Memory B cell (primary cell): ENCODE measurements around the gene IL10.
"Not testable (repeated sequence)": the region's sequence is repeated elsewhere in the genome, so short reads cannot be mapped to it uniquely, and the experiment has no call there.

Experiments
- ATAC-seq: fragments of 150-1000 bp; cut with Tn5 transposase; 2 replicates; pipeline ENCODE4 v1.10.0; 2021; ENCODE audit warnings: low read depth, mild to moderate bottlenecking, moderate library complexity
- DNase-seq, 2 donors: peaks; one replicate each; pipeline ENCODE4 v3.0.0; 2022; ENCODE audit warnings: low spot score in 2 of 2
- H3K27ac Mint-ChIP-seq: one replicate; pipeline ENCODE4 v1.8.0; 2022; ENCODE audit warnings: mild to moderate bottlenecking, moderate library complexity, mixed read lengths
- H3K27me3 Mint-ChIP-seq: one replicate; pipeline ENCODE4 v1.8.0; 2022; ENCODE audit warnings: mixed read lengths
- H3K36me3 Mint-ChIP-seq: one replicate; pipeline ENCODE4 v1.8.0; 2022; ENCODE audit warnings: mild to moderate bottlenecking, mixed read lengths
- H3K4me1 Mint-ChIP-seq: one replicate; pipeline ENCODE4 v1.8.0; 2022; ENCODE audit warnings: mixed read lengths
- H3K4me3 Mint-ChIP-seq: one replicate; pipeline ENCODE4 v1.8.0; 2022; ENCODE audit warnings: mild to moderate bottlenecking, moderate library complexity, mixed read lengths
- H3K9me3 Mint-ChIP-seq: one replicate; pipeline ENCODE4 v1.8.0; 2022; ENCODE audit warnings: mixed read lengths

IL10 gene

GRCh38 chr1:206785182-206785765, 13.0 kb upstream of the IL10 start:
- H3K4me3 Mint-ChIP-seq: no peak overlapping the region
- no peaks in the 10 kb centered on the region for H3K27me3 Mint-ChIP-seq

GRCh38 chr1:206784471-206784903, 12.2 kb upstream of the IL10 start:
- Mint-ChIP-seq H3K4me3 (peak overlapping the region; percentile 73), H3K9me3 (no peaks in the 10 kb centered on the region), H3K4me1 (peaks cover 34% of the 10 kb centered on the region), H3K27me3 (no peaks in the 10 kb centered on the region), H3K36me3 (no peaks in the 10 kb centered on the region), H3K27ac (peak overlapping the region; percentile 88)
- ATAC-seq (peak; percentile 85), DNase-seq (peak; percentile 58 to 66)

More at GRCh38 chr1:206785182-206785765, 13.0 kb upstream of the IL10 start:
- Mint-ChIP-seq H3K9me3 (no peaks in the 10 kb centered on the region), H3K27ac (peak overlapping the region; percentile 88), H3K36me3 (no peaks in the 10 kb centered on the region), H3K4me1 (peaks cover 35% of the 10 kb centered on the region)
- ATAC-seq (no peak), DNase-seq (no peak)

GRCh38 chr1:206783506-206783905, 11.2 kb upstream of the IL10 start:
- Mint-ChIP-seq H3K27ac (no peak overlapping the region), H3K4me1 (peaks cover 34% of the 10 kb centered on the region), H3K9me3 (no peaks in the 10 kb centered on the region)

GRCh38 chr1:206782448-206782847, 10.2 kb upstream of the IL10 start:
- no peaks in the 10 kb centered on the region for H3K9me3 Mint-ChIP-seq
- ATAC-seq (peak; percentile 53), DNase-seq (no peak)
- no peaks in the 10 kb centered on the region for H3K27me3 Mint-ChIP-seq
- H3K4me1 Mint-ChIP-seq: peaks cover 34% of the 10 kb centered on the region
- H3K4me3 Mint-ChIP-seq: no peak overlapping the region
- H3K27ac Mint-ChIP-seq: no peak overlapping the region
- H3K36me3 Mint-ChIP-seq: no peaks in the 10 kb centered on the region

More at GRCh38 chr1:206783506-206783905, 11.2 kb upstream of the IL10 start:
- Mint-ChIP-seq H3K27me3 (no peaks in the 10 kb centered on the region), H3K4me3 (no peak overlapping the region), H3K36me3 (no peaks in the 10 kb centered on the region)
- DNase-seq (no peak), ATAC-seq (no peak)

DNA sequence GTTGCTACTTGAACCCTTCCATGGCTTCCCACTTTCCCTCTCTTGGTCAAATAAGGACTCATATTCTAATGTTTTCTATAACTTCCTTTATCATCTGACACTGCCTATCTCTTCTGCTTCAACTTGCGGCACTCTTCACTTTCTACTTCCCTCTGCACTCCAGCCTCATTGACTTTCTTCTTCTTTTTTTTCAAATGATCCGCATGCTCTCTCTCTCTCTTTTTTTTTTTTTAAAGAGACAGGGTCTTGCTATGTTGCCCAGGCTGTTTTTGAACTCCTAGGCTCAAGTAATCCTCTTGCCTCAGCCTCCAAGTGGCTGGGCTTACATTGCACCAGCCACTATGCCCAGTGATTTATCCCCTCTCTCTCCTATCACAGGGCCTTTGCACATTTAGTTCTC, 7.3 kb upstream of the IL10 start:
- ATAC-seq (peak; percentile 29), DNase-seq (no peak)
- Mint-ChIP-seq H3K27me3 (no peaks in the 10 kb centered on the region), H3K27ac (no peak overlapping the region), H3K36me3 (no peaks in the 10 kb centered on the region), H3K4me1 (peaks cover 18% of the 10 kb centered on the region), H3K4me3 (no peak overlapping the region), H3K9me3 (no peaks in the 10 kb centered on the region)

DNA sequence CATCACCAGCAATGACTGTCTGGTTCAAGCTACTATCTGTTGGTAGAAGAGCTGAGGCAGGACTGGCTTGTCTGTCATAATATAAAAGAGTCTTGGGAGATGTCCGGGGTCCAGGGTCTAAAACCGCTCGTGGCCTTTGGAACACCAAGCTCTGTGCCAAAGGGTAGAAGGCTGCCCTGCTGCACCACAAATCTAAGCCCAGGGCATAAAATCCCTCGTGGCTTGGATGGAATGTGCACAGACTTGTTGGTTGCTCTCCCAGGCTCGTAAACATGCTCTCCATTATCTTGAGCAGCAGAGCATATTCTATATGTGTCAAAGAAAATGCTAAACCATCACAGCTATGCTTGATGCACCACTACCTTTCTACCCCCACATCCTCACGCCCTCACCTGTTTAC, 6.6 kb upstream of the IL10 start:
- H3K36me3 Mint-ChIP-seq, ATAC-seq, H3K27ac Mint-ChIP-seq, H3K4me3 Mint-ChIP-seq, H3K9me3 Mint-ChIP-seq, DNase-seq, H3K27me3 Mint-ChIP-seq: not testable (repeated sequence)
- H3K4me1 Mint-ChIP-seq: peaks cover 17% of the 10 kb centered on the region

- no peaks in the 10 kb centered on the region for H3K27me3 Mint-ChIP-seq
- no peak for ATAC-seq
- H3K9me3 Mint-ChIP-seq: no peaks in the 10 kb centered on the region
- no peak for DNase-seq
- no peaks in the 10 kb centered on the region for H3K36me3 Mint-ChIP-seq
- H3K27ac Mint-ChIP-seq: no peak overlapping the region
- no peak overlapping the region for H3K4me3 Mint-ChIP-seq
- H3K4me1 Mint-ChIP-seq: peaks cover 24% of the 10 kb centered on the region
Measured at GRCh38 chr1:206778031-206778430, 5.7 kb upstream of the IL10 start.

DNA sequence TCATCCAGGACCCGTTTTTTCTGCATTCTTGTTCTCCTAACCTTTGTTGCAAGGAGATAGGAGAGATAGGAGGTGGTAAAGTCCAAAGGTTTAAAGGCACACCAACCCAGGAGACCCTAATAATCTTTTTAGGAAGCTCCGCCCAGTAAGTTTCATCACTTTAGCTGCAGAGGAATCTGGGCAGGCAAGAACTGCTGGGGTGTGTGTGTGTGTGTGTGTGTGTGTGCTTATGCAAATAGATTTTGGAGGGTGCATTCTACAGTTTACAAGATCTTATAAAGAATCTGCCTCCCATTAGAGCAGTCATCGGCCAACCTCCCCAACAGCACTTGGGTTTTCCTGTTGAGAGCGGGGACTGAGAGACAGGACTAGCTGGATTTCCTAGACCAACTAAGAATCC, 3.9 kb upstream of the IL10 start:
- H3K4me3 Mint-ChIP-seq: no peak overlapping the region
- DNase-seq (no peak), ATAC-seq (no peak)
- peaks cover 28% of the 10 kb centered on the region for H3K4me1 Mint-ChIP-seq
- H3K27ac Mint-ChIP-seq: no peak overlapping the region
- H3K9me3 Mint-ChIP-seq: no peaks in the 10 kb centered on the region
- H3K36me3 Mint-ChIP-seq: no peaks in the 10 kb centered on the region
- H3K27me3 Mint-ChIP-seq: no peaks in the 10 kb centered on the region

DNA sequence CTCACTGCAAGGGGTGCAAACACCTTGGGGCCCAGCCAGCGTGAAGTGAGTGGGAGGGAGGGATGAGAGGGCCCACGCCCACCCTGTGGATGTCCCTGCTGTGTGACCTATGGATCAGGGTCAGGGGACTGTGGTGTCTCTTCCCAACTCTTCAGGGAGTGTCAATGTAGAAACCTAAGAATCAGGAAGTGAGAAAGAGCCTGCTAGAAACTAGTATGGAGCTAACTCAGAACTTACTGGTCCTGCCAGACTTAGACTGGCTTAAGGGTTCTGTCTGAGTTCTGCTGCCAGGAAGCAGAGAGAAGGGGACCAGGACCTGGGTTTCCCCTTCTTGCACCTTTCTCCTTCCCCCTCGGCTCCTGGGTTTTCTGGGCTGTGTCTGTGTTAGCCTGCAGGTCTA, 1.8 kb upstream of the IL10 start:
- H3K27ac Mint-ChIP-seq: no peak overlapping the region
- peaks cover 44% of the 10 kb centered on the region for H3K4me1 Mint-ChIP-seq
- peak; percentile 46 for ATAC-seq
- H3K36me3 Mint-ChIP-seq: no peaks in the 10 kb centered on the region
- no peaks in the 10 kb centered on the region for H3K9me3 Mint-ChIP-seq
- no peak overlapping the region for H3K4me3 Mint-ChIP-seq
- DNase-seq: no peak
- H3K27me3 Mint-ChIP-seq: no peaks in the 10 kb centered on the region

DNA sequence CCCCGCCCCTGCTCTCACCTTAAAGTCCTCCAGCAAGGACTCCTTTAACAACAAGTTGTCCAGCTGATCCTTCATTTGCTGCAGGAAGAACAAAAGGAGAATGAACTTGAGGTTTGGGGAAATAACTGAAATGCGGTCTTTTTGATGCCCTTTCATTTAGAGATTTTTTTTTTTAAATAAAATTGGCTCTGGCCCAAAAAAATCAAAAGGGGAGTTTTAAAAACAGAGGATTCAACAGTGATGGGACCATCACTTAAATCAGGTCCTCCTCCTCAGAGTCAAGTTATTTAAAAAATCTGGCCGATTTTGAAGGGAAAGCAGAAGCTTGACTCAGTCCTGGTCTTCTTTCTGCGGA, 979 bp downstream of the IL10 start:
- H3K4me3 Mint-ChIP-seq: peak overlapping the region; percentile 50
- no peak overlapping the region for H3K27ac Mint-ChIP-seq
- peaks cover 59% of the 10 kb centered on the region for H3K4me1 Mint-ChIP-seq
- no peaks in the 10 kb centered on the region for H3K9me3 Mint-ChIP-seq
- no peaks in the 10 kb centered on the region for H3K27me3 Mint-ChIP-seq
- DNase-seq (no peak), ATAC-seq (no peak)
- H3K36me3 Mint-ChIP-seq: no peaks in the 10 kb centered on the region

DNA sequence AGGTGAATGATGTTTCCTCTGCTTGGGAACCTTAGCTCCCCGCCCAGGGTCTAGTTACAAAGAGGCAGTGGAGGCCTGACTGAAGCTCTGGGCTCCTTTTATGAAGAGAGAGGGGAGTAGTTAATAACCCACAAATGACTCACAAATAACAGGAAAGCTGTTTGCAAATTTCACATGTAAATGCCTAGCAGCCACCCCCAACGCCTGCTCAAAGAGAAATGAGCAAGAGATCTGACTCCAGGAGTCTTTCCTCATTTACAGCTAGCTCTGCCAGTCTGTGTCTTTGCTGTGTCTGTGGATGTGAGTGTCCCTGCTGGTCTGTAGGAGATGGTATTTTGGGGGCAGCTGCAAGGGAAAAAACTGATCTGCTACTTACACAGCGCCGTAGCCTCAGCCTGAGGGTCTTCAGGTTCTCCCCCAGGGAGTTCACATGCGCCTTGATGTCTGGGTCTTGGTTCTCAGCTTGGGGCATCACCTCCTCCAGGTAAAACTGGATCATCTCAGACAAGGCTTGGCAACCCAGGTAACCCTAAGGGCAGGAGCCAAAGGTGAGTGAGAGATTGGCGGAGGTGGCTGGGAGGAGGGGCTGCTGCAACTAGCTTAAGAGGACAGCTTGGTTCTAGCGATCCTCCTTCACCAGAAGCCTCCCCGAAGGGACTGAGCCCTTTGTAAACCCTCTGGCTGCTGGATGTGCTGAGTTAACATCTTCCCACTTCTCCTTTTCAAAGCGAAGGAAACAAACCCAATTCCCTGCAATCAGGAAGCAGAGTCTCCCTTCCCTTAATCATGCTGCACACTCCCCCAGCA, 1.6 kb downstream of the IL10 start, which contains the start of gene IL19:
Gene IL19 (plus strand): TSS at position 243 of the 807 bp plus-strand sequence. CDS start 65,890 bp downstream, outside the sequence.
- Mint-ChIP-seq H3K27ac (peak within 1 kb of the TSS; percentile 6), H3K9me3 (no peaks in the 10 kb centered on the region), H3K4me1 (peaks cover 63% of the 10 kb centered on the region), H3K36me3 (no peaks in the 10 kb centered on the region), H3K4me3 (peak within 1 kb of the TSS; percentile 50), H3K27me3 (no peaks in the 10 kb centered on the region)
- ATAC-seq (no peak), DNase-seq (no peak)

DNA sequence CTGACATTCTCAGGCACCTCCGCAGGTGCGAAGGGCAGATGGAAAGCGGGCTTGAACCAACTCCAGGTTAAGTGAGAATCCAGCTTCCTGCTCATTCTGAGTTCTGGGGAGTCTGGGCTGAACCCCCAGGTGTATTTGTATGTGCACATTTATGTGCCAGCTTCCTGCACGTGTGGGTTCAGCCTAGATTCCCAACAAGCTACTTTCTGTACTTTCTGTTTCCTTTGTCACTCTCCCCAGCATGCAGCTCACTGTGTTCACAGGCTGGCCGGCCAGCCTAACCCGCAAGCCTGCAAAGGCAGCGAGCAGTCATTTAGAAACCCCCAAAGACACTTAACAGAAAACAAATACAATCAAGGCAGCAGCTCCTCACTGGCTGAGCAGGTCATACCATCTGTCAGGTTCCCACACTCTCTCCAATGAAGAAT, 3.0 kb downstream of the IL10 start:
- no peaks in the 10 kb centered on the region for H3K9me3 Mint-ChIP-seq
- DNase-seq: no peak

GRCh38 chr1:206768472-206769303, 3.6 kb downstream of the IL10 start:
- ATAC-seq (no peak), DNase-seq (no peak)
- no peak overlapping the region for H3K4me3 Mint-ChIP-seq
- no peaks in the 10 kb centered on the region for H3K36me3 Mint-ChIP-seq
- H3K27me3 Mint-ChIP-seq: no peaks in the 10 kb centered on the region
- H3K9me3 Mint-ChIP-seq: no peaks in the 10 kb centered on the region
- H3K27ac Mint-ChIP-seq: peak overlapping the region; percentile 6
- peaks cover 56% of the 10 kb centered on the region for H3K4me1 Mint-ChIP-seq

More for the DNA sequence above, 3.0 kb downstream of the IL10 start:
- H3K27me3 Mint-ChIP-seq: no peaks in the 10 kb centered on the region
- peak; percentile 48 for ATAC-seq
- H3K36me3 Mint-ChIP-seq: no peaks in the 10 kb centered on the region
- peak overlapping the region; percentile 6 for H3K27ac Mint-ChIP-seq
- H3K4me1 Mint-ChIP-seq: peaks cover 60% of the 10 kb centered on the region
- peak overlapping the region; percentile 43 for H3K4me3 Mint-ChIP-seq
